Muscle of leg (tissue), 11 donors: ENCODE data around the gene PGAM2. TPM values are rescaled to one million over a fixed set of nuclear protein-coding genes. Genes with fewer than 3 reads are reported as not detected.
A peak's percentile ranks its signal among the peaks of the same experiment; 100 is the strongest.
"Not testable (repeated sequence)": the region's sequence is repeated elsewhere in the genome, so short reads cannot be mapped to it uniquely, and the experiment has no call there.

Source experiments
- DNase-seq: peaks from one replicate; pipeline ENCODE4 v3.0.0; 2013
- H3K27ac ChIP-seq: one replicate; pipeline ENCODE4 v1.5.1; 2013; ENCODE audit warnings: mild to moderate bottlenecking, low read length, control low read depth
- H3K27me3 ChIP-seq: one replicate; pipeline ENCODE4 v1.6.1; 2013; ENCODE audit warnings: low read length; ENCODE audit not compliant: control insufficient read depth, insufficient read depth
- H3K36me3 ChIP-seq: one replicate; pipeline ENCODE4 v1.6.1; 2013; ENCODE audit warnings: low read length; ENCODE audit not compliant: control insufficient read depth, insufficient read depth
- H3K4me1 ChIP-seq: one replicate; pipeline ENCODE4 v1.6.1; 2013; ENCODE audit warnings: low read length; ENCODE audit not compliant: control insufficient read depth, insufficient read depth
- H3K4me3 ChIP-seq: one replicate; pipeline ENCODE4 v1.5.1; 2013; ENCODE audit warnings: low read length, control low read depth
- H3K9me3 ChIP-seq: replicated peaks from 2 replicates; pipeline ENCODE4 v1.6.1; 2013; ENCODE audit warnings: low read depth, low read length; ENCODE audit not compliant: control insufficient read depth
- WGBS: methylation state at CpG from one replicate; pipeline ENCODE4 v1.1.5; 2013; ENCODE audit warnings: missing lambda C conversion rate; ENCODE audit not compliant: insufficient coverage; 5-methylcytosine and 5-hydroxymethylcytosine counted together
- polyA plus RNA-seq, 8 donors: library from polyadenylated mRNA; unstranded; fragments of 120-200 nt; gene quantifications; one replicate each; pipeline versions ENCODE4 v1.2.1 to v1.2.3, GENCODE V29; 2013; ENCODE audit warnings: inconsistent platforms in 1 of 8, low replicate concordance in 1 of 8; ENCODE audit not compliant: insufficient read length in 8 of 8, insufficient read depth in 1 of 8
- total RNA-seq: library from RNA; stranded (reverse); fragments of 120-200 nt; gene quantifications from one replicate; pipeline ENCODE4 v1.2.4, GENCODE V29; 2013

PGAM2 gene
- total and polyA plus RNA-seq, 9 donors = 116 to 412 (median 276) TPM

DNA sequence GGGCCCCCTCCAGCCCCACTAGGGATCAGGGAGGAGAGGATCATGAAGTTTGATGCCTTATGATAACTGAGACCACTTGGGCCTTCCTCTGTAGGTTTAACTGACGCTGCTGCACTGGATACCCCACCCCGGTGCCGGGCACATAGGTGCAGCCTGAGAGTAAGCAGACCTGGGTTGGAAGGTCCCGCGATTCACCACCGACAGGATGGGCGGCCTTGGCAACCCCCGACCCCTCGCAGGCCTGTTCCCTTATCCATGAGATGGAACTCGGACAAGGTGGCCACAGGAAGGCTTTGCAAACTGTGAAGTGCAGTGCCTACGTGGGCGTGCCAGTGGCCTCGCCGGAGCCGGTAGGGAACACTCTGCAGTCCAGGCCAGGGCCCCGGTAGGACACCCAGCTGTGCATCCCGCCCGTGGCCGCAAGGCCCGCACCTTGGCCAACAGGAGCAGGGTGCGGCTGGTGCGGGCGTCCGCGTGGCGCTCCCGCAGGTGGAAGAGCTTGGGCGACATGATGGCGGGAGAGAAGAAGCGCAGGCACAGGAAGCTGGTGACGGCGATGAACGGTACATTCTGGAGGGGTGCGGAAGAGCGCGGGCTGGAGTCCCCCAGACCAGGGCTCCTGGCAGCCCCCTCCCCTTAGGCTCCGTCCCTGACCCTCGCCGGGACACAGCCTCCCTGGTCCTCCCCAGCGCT is 25.4 kb downstream of the PGAM2 start:
- not testable (repeated sequence) for H3K9me3 ChIP-seq, H3K27ac ChIP-seq, DNase-seq, H3K27me3 ChIP-seq, H3K4me3 ChIP-seq, H3K36me3 ChIP-seq, H3K4me1 ChIP-seq
- no CpG with 5 or more reads among the region's 40 CpGs for WGBS

DNA sequence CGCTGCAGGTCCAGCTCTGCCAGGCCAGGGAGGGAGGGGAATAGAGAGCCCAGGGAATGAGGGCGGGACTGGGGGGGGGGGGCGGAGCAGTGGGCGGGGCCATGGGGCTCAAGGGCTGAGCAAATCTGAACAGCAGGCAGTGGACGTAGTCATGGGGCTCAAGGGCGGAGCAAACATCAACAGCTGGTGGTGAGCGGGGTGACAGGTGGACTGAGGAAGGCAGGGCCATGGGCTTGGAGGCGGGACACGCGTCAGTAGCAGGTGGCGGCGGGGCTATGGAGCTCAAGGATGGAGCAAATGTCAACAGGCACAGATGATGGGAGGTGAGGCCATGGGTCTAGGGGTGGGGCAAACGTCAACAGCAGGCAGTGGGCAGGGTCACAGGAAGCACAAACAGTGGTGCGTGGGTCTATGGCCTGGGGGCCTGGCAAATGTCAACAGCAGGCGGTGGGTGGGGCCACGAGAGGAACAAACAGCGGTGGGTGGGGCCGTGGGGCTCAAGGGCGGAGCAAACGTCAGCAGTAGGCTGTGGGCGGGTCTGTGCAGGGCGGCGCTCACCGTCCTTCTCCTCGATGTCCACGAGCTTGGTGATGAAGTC is 26.3 kb downstream of the PGAM2 start:
- 0% methylated on average over 1 of the region's 26 CpGs for WGBS
- peak; percentile 87 for DNase-seq
- not testable (repeated sequence) for H3K9me3 ChIP-seq, H3K4me1 ChIP-seq, H3K4me3 ChIP-seq, H3K36me3 ChIP-seq, H3K27me3 ChIP-seq
- peak overlapping the region; percentile 62 for H3K27ac ChIP-seq

DNA sequence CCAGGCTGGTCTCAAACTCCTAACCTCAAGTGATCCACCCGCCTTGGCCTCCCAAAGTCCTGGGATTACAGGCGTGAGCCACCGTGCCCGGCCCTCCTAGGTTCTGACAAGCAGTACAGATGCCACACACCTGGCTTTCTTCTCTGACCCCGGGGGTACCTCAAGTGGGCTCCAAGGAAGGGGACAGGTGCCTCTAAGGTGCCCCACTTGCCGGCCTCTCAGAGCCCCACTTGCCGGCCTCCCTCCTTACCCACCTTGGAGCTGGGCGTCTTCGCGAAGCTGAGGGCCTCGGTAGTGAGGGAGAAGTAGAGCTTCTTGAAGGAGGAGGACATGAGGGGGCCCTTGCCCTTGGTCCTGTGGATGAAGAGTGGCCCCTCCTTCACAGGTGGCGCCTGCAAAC is 26.8 kb downstream of the PGAM2 start:
- WGBS = no CpG with 5 or more reads among the region's 12 CpGs
- H3K27ac ChIP-seq, H3K4me3 ChIP-seq, H3K4me1 ChIP-seq, H3K9me3 ChIP-seq, H3K27me3 ChIP-seq, H3K36me3 ChIP-seq, DNase-seq: not testable (repeated sequence)

DNA sequence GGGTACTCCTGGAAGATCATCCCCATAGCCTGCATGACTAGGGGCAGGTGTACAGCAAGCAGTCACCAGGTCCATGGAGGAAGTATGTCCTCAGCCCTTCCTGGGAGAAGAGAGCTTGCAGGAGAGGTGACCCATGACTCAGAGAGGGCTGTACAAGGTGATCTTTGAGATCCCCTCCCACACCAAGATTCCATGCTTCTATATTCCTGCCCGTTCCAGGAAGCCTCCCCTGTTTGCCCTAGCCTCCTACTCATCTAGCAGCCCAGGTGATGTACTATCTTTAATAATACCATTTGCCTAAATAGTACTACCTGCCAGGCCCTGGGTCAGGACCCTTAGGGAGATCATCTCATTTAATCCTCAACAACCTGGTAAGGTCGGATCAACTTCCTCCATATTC is 27.4 kb downstream of the PGAM2 start:
- not testable (repeated sequence) for H3K27me3 ChIP-seq, DNase-seq, H3K36me3 ChIP-seq, H3K4me3 ChIP-seq, H3K4me1 ChIP-seq, H3K9me3 ChIP-seq, H3K27ac ChIP-seq
- WGBS = no CpG with 5 or more reads among the region's 2 CpGs

DNA sequence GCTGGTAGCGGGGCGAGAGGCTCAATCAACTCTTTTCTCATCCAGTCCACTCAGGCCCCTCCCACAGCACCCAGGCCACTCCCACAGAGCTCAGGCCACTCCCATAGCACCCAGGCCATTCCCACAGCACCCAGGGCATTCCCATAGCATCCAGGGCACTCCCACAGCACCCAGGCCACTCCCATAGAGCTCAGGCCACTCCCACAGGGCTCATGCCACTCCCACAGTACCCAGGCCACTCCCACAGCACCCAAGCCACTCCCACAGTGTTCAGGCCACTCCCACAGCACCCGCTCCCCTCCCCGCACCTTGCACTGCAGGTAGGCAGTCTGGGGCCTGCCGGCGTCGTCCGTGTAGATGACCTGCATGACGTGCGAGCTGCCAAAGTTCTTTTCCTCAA is 29.0 kb downstream of the PGAM2 start:
- not testable (repeated sequence) for H3K4me1 ChIP-seq, H3K4me3 ChIP-seq, H3K36me3 ChIP-seq, H3K27me3 ChIP-seq, H3K27ac ChIP-seq, H3K9me3 ChIP-seq, DNase-seq
- WGBS = no CpG with 5 or more reads among the region's 10 CpGs

DNA sequence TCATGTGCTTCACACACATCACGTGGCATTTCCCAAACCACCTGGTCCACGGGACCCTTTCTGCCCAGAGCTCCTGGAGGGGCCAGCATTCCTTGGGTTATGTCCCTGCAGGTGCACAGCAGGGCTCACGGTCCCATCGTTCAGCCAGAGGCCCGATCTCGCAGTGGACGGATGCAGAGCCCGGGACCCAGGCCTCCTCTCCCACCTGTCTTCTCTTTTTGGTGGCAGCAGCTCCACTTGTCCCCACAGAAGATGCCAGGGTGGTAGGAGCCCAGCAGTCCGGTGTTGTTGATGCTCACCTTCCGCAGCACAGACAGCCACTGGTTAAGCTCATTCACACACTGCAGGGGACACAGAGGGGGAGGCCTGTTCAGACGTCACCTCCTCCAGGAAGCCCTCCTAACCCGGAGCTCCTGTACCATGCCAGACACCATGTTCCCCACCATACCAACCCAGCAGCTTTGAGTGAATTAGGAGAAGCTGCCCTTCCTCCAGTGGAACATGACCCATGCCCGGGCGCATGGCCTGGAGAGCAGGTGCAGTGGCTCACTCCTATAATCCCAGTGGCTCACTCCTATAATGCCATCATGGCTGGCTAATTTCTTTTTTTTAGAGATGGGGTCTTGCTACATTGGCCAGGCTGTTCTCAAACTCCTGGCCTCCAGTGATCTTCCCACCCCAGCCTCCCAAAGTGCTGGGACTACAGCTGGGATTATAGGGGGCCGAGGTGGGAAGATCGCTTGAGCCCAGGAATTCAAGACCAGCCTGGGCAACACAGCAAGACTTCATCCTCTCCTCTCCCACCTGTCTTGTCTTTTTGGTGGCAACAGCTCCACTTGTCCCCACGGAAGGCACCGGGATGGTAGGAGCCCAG is 31.2 kb downstream of the PGAM2 start:
- not testable (repeated sequence) for H3K36me3 ChIP-seq, H3K4me3 ChIP-seq, DNase-seq, H3K27me3 ChIP-seq, H3K9me3 ChIP-seq, H3K27ac ChIP-seq, H3K4me1 ChIP-seq
- 82% methylated on average over 10 of the region's 18 CpGs for WGBS

DNA sequence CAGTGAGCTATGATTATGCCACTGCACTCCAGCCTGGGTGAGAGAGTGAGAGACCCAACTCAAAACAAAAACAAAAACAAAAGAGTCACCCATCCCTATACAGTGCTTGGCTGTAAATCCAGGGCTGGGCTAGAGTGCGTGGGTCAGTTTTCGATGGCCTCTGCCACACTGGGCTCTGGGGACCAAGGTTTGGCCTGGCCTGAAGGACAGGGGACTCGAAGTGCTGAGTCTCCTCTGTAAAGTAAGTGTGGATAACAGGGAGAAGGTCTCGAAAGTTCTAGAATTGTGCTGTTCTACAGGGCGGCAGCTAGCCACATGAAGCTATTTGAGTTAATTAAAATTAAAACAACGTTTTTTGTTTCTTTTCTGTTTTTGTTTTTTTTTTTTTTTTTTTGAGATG is 33.3 kb downstream of the PGAM2 start:
- H3K36me3 ChIP-seq, H3K9me3 ChIP-seq, H3K27me3 ChIP-seq, DNase-seq, H3K4me3 ChIP-seq, H3K4me1 ChIP-seq, H3K27ac ChIP-seq: not testable (repeated sequence)
- 100% methylated on average over 1 of the region's 6 CpGs for WGBS

DNA sequence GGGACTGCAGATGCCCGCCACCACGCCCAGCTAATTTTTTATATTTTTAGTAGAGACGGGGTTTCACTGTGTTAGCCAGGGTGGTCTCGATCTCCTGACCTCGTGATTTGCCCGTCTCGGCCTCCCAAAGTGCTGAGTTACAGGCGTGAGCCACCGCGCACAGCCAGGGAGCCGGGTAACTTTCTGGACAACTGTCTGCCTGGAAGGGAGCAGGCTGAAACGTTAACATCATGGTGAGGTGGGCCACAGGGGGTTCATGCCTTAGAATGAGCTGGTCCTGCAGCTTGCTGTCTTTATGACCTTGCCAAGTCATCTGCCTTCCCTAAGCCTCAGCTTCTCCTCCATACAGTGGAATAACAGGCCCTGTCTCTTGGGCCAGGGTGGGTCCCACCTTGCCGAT is 34.0 kb downstream of the PGAM2 start:
- not testable (repeated sequence) for H3K27ac ChIP-seq, H3K4me1 ChIP-seq, DNase-seq, H3K36me3 ChIP-seq, H3K27me3 ChIP-seq, H3K9me3 ChIP-seq, H3K4me3 ChIP-seq
- WGBS = 90% methylated on average over 8 of the region's 13 CpGs

DNA sequence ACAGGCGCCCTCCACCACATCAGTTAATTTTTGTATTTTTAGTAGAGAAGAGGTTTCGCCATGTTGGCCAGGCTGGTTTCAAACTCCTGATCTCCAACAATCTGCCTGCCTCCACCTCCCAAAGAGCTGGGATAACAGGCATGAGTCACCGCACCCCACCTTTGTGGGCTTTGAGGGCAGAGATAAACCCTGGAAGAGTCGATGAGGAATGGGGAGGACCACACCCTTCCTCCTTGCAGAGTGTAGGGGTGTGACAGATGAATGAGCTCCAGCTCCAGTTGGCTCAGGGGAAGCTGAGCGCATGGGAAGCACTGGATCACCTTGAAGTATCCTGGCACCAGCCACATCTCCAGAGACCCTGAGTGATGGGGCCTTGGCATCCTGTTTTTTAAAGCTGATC is 35.3 kb downstream of the PGAM2 start:
- H3K4me1 ChIP-seq, H3K4me3 ChIP-seq, H3K9me3 ChIP-seq, H3K27ac ChIP-seq, H3K27me3 ChIP-seq, H3K36me3 ChIP-seq, DNase-seq: not testable (repeated sequence)
- WGBS = no CpG with 5 or more reads among the region's 5 CpGs

DNA sequence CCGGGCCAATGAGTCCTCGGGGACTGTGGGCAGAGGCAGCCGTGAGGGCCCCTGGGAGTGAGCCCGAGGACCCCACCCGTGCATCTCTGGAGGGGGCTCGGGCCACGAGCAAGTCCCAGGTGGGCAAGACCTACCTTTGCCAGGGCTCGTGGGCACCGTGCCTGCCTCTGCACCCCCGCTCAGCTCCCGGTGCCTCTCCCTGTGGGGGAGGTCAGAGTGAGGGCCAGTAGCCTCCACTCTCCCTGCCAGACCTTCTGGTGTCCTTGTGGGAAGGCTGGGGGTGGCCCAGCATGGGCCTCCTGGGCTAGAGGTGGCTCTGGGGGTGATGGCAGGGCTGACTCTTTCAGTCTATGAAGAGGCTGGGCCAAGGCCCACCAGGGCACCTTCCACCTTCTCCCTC is 35.9 kb downstream of the PGAM2 start:
- not testable (repeated sequence) for H3K9me3 ChIP-seq, H3K4me1 ChIP-seq, H3K27me3 ChIP-seq, H3K27ac ChIP-seq, H3K36me3 ChIP-seq, H3K4me3 ChIP-seq, DNase-seq
- WGBS = no CpG with 5 or more reads among the region's 11 CpGs
